ENCODE data around the gene MTG2. TPM values are rescaled to one million over a fixed set of nuclear protein-coding genes. Genes with fewer than 3 reads are reported as not detected.

Gene MTG2
- polyA plus RNA-seq, 1 donor (not counting 4 experiments of a cell fraction or from before 2014, with no cell fraction given): 24.7 TPM

DNA sequence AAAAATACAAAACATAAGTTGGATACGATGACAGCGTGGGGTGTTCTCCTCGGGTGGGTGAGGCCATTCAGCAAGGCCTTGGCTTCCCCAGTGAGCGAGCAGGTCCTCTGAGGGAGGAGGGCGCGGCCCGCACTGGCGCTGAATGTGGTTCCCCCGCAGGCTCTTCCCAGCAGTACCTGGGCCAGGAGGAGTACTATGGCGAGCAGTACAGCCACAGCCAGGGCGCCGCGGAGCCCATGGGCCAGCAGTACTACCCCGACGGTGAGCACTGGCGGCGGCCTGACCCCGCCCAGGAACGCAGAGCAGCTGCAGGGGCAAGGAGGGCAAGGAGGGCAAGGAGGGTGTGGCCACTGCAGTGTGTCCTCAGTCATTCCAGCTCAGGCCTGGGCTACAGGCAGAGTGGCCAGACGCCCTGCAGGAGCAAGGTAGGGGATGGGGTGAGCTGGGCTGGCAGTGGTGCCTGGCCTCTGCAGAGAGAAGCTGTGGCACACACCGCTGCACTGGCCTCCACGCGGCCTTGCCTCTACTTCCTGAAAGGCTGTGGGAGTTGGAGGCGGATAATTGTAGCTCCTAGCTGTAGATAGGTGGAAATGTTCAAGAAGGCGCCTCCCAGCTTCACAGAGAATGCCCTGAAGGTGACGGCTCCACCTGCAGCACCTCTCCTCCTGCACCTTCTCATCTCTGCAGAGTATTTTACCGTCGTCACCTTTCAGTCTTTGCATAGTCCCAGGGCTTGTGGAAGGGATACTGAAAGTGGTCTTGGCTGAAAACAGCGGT lies 18.7 kb upstream of the MTG2 start:
- Histone ChIP-seq H3K79me2 (ENCODE audit: control insufficient read depth, insufficient read depth, low read length) (no peaks in the 10 kb centered on the region), H3K9ac (ENCODE audit: control insufficient read depth, extremely low read depth, insufficient read depth, low read length) (no peak overlapping the region), H3K27ac (ENCODE audit: control insufficient read depth, insufficient read depth, low read length) (no peak overlapping the region), H3K27me3 (ENCODE audit: control insufficient read depth, extremely low read depth, insufficient read depth, low read length) (no peaks in the 10 kb centered on the region), H3K4me3 (ENCODE audit: control insufficient read depth in 2 of 3, extremely low read depth in 1 of 3, insufficient read depth in 2 of 3, low read depth in 1 of 3, low read length in 3 of 3) (no peak overlapping the region), H3K36me3 (ENCODE audit: control insufficient read depth in 2 of 2, extremely low read depth in 1 of 2, insufficient read depth in 2 of 2, low read length in 2 of 2) (peaks cover 20 to 21% of the 10 kb centered on the region in 2 experiments), H3K4me2 (ENCODE audit: control insufficient read depth, extremely low read depth, insufficient read depth, low read depth, low read length) (no peak overlapping the region), H3K4me1 (ENCODE audit: control insufficient read depth, extremely low read depth, insufficient read depth, low read length) (peaks cover 22% of the 10 kb centered on the region), H3K9me1 (ENCODE audit: control insufficient read depth, extremely low read depth, insufficient read depth, low read length) (no peaks in the 10 kb centered on the region), H2AFZ (ENCODE audit: control insufficient read depth, low read length) (no peak overlapping the region), H4K20me1 (ENCODE audit: control insufficient read depth, extremely low read depth, insufficient read depth, low read length) (no peaks in the 10 kb centered on the region), H3K9me3 (ENCODE audit: control insufficient read depth, low read depth, low read length) (no peaks in the 10 kb centered on the region)
- no peak for FAIRE-seq
- DNase-seq (ENCODE audit: low read depth, low spot score): no peak
- dilution Hi-C loops (cut with MboI; ENCODE audit: extremely low pct_ligation_motif_present, low sequenced_read_pairs): no loop called here
- TF ChIP-seq, protein P1, sequence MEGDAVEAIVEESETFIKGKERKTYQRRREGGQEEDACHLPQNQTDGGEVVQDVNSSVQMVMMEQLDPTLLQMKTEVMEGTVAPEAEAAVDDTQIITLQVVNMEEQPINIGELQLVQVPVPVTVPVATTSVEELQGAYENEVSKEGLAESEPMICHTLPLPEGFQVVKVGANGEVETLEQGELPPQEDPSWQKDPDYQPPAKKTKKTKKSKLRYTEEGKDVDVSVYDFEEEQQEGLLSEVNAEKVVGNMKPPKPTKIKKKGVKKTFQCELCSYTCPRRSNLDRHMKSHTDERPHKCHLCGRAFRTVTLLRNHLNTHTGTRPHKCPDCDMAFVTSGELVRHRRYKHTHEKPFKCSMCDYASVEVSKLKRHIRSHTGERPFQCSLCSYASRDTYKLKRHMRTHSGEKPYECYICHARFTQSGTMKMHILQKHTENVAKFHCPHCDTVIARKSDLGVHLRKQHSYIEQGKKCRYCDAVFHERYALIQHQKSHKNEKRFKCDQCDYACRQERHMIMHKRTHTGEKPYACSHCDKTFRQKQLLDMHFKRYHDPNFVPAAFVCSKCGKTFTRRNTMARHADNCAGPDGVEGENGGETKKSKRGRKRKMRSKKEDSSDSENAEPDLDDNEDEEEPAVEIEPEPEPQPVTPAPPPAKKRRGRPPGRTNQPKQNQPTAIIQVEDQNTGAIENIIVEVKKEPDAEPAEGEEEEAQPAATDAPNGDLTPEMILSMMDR (optimal IDR thresholded peaks at IDR 0.05 in 1 of 3, IDR thresholded peaks at IDR 0.05 in 1 of 3, conservative IDR thresholded peaks at IDR 0.05 in 1 of 3; ENCODE audit: extremely low read depth in 1 of 3, insufficient read depth in 2 of 3, low read length in 3 of 3): no peak
- no peak for TF ChIP-seq EZH2 (IDR thresholded peaks at IDR 0.05; ENCODE audit: low read length)

DNA sequence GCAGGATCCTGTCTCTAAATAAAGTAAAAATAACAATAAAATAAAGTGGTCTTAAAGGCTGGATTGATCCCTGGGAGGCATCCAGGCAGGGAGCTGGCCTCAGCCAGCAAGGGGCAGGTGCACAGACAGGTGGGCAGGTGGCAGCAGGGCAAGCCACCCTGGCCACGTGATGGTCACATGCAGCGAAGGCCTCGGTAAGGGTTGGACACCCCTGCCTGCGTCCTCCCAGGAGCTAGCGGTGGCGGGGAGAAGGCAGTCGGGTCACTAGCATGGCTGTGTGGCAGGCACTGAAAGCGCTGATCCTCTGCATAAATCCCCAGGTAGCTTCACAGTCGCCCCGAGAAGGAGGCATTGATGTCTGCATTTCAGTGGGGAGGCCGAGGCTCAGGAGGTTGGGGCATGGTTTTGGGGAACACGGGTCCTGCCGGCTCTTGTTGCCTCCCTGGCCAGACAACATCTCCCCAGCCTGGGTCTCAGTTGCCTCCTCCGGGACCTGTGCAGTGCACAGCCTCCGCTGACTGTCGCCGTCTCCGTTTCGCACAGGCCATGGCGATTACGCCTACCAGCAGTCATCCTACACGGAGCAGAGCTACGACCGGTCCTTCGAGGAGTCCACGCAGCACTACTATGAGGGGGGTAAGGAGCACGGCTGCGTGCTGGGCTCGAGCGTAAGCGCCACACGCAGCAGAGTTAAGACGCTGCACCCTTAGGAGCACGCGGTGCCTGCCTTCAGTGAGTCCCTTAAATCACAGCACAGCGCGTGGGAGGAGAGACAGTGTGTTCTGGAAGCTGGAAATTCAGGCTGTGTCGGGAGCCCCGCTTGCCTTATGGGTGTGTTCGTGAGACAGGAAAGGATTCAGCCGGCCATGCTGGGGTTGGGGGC lies 17.7 kb upstream of the MTG2 start:
- peaks cover 14% of the 10 kb centered on the region for H3K4me1 ChIP-seq (ENCODE audit: control insufficient read depth, extremely low read depth, insufficient read depth, low read length)
- H3K9me3 ChIP-seq (ENCODE audit: control insufficient read depth, low read depth, low read length): no peaks in the 10 kb centered on the region
- no peak overlapping the region for H3K9ac ChIP-seq (ENCODE audit: control insufficient read depth, extremely low read depth, insufficient read depth, low read length)
- no peaks in the 10 kb centered on the region for H3K79me2 ChIP-seq (ENCODE audit: control insufficient read depth, insufficient read depth, low read length)
- TF ChIP-seq, protein P1 (optimal IDR thresholded peaks at IDR 0.05 in 1 of 3, IDR thresholded peaks at IDR 0.05 in 1 of 3, conservative IDR thresholded peaks at IDR 0.05 in 1 of 3; ENCODE audit: extremely low read depth in 1 of 3, insufficient read depth in 2 of 3, low read length in 3 of 3): no peak
- TF ChIP-seq EZH2 (IDR thresholded peaks at IDR 0.05; ENCODE audit: low read length): no peak
- no peak overlapping the region for H3K4me3 ChIP-seq (ENCODE audit: control insufficient read depth in 2 of 3, extremely low read depth in 1 of 3, insufficient read depth in 2 of 3, low read depth in 1 of 3, low read length in 3 of 3)
- DNase-seq (ENCODE audit: low read depth, low spot score) (no peak), FAIRE-seq (no peak)
- dilution Hi-C loops (cut with MboI; ENCODE audit: extremely low pct_ligation_motif_present, low sequenced_read_pairs): no loop called here
- no peaks in the 10 kb centered on the region for H4K20me1 ChIP-seq (ENCODE audit: control insufficient read depth, extremely low read depth, insufficient read depth, low read length)
- no peak overlapping the region for H3K27ac ChIP-seq (ENCODE audit: control insufficient read depth, insufficient read depth, low read length)
- H3K4me2 ChIP-seq (ENCODE audit: control insufficient read depth, extremely low read depth, insufficient read depth, low read depth, low read length): no peak overlapping the region
- no peaks in the 10 kb centered on the region for H3K9me1 ChIP-seq (ENCODE audit: control insufficient read depth, extremely low read depth, insufficient read depth, low read length)
- H3K36me3 ChIP-seq (ENCODE audit: control insufficient read depth in 2 of 2, extremely low read depth in 1 of 2, insufficient read depth in 2 of 2, low read length in 2 of 2): peaks cover 20 to 21% of the 10 kb centered on the region in 2 experiments
- H3K27me3 ChIP-seq (ENCODE audit: control insufficient read depth, extremely low read depth, insufficient read depth, low read length): no peaks in the 10 kb centered on the region
- H2AFZ ChIP-seq (ENCODE audit: control insufficient read depth, low read length): no peak overlapping the region

All from keratinocyte (primary cell).